Endothelial cell of umbilical vein (primary cell): ENCODE measurements around the gene TNFRSF21. TPM values are rescaled to one million over a fixed set of nuclear protein-coding genes. Genes with fewer than 3 reads are reported as not detected.

ENCODE experiments used
- BruUV-seq: library from RNA; stranded (reverse); fragments of 400-500 nt; replicated peaks from 2 replicates; lab custom pipeline; 2021; lab: Mats Ljungman, UMichigan
- CTCF ChIA-PET: fragments of 300-600, 350-600 bp; sonication (Branson Sonifier 250); formaldehyde crosslinking; loops from one replicate; lab custom pipeline; 2021; ENCODE audit warnings: antibody characterized with exemption, inconsistent platforms; lab: Charles Lee
- POLR2A ChIA-PET: fragments of 300-600, 350-600 bp; sonication (Branson Sonifier 250); formaldehyde crosslinking; loops from one replicate; lab custom pipeline; 2021; ENCODE audit warnings: antibody characterized with exemption, inconsistent platforms; lab: Charles Lee
- DNase-seq: peaks from one replicate; pipeline ENCODE4 v3.0.0-alpha.2; 2011; ENCODE audit warnings: low read depth, low spot score
- FAIRE-seq: peaks from 2 replicates; lab custom pipeline; 2011; peaks lifted over from hg19 to GRCh38; lab: Jason Lieb, UNC
- H2AFZ ChIP-seq: 2 replicates; pipeline ENCODE4 v1.6.0; 2012; ENCODE audit warnings: low read depth, low read length, control low read depth, inconsistent platforms
- H3K27ac ChIP-seq: 2 replicates; pipeline ENCODE4 v1.5.1; 2011; ENCODE audit warnings: low read depth, mild to moderate bottlenecking, control low read depth, low read length, moderate library complexity; ENCODE audit not compliant: insufficient read depth
- H3K27me3 ChIP-seq, 2 experiments: 2 replicates each; pipeline versions ENCODE4 v1.6.0 to v1.6.1; 2011; ENCODE audit warnings: low read length in 2 of 2, mixed read lengths in 1 of 2; ENCODE audit not compliant: control insufficient read depth in 2 of 2, insufficient read depth in 2 of 2
- H3K36me3 ChIP-seq, 2 experiments: 2 replicates in 1 of 2; 3 replicates in 1 of 2; pipeline ENCODE4 v1.5.1; 2011; ENCODE audit warnings: low read length in 2 of 2, mild to moderate bottlenecking in 1 of 2, moderate library complexity in 1 of 2; ENCODE audit not compliant: control insufficient read depth in 2 of 2, insufficient read depth in 2 of 2; ENCODE audit errors: extremely low read depth in 1 of 2
- H3K4me1 ChIP-seq: 3 replicates; pipeline ENCODE4 v1.5.1; 2011; ENCODE audit warnings: mild to moderate bottlenecking, low read length; ENCODE audit not compliant: control insufficient read depth, insufficient read depth; ENCODE audit errors: extremely low read depth
- H3K4me2 ChIP-seq: 2 replicates; pipeline ENCODE4 v1.6.1; 2011; ENCODE audit warnings: low read length, control low read depth, mixed read lengths; ENCODE audit not compliant: insufficient read depth
- H3K4me3 ChIP-seq, 3 experiments: fragments of 200-600 bp in 1 of 3; sonication (generic), shearing (Covaris generic) in 1 of 3; replicated peaks in 1 of 3; 2 replicates each; pipeline ENCODE4 v1.5.1; 2011 to 2016; ENCODE audit warnings: control low read depth in 3 of 3, low read length in 3 of 3, mild to moderate bottlenecking in 2 of 3, inconsistent platforms in 1 of 3, low read depth in 1 of 3, moderate library complexity in 1 of 3; ENCODE audit not compliant: insufficient read depth in 1 of 3
- H3K79me2 ChIP-seq: 2 replicates; pipeline ENCODE4 v1.6.0; 2012; ENCODE audit warnings: low read length, inconsistent platforms; ENCODE audit not compliant: control insufficient read depth, insufficient read depth
- H3K9ac ChIP-seq: replicated peaks from 2 replicates; pipeline ENCODE3; 2011; ENCODE audit warnings: low read length, control low read depth; ENCODE audit not compliant: insufficient read depth; ENCODE audit errors: extremely low read depth
- H3K9me1 ChIP-seq: replicated peaks from 3 replicates; pipeline ENCODE4 v1.6.0; 2011; ENCODE audit warnings: mild to moderate bottlenecking, low read length; ENCODE audit not compliant: control insufficient read depth, insufficient read depth; ENCODE audit errors: extremely low read depth
- H3K9me3 ChIP-seq: replicated peaks from 2 replicates; pipeline ENCODE4 v1.5.1; 2012; ENCODE audit warnings: low read length, inconsistent platforms; ENCODE audit not compliant: control insufficient read depth, insufficient read depth
- H4K20me1 ChIP-seq: replicated peaks from 2 replicates; pipeline ENCODE3; 2011; ENCODE audit warnings: mild to moderate bottlenecking, low read length; ENCODE audit not compliant: control insufficient read depth, insufficient read depth; ENCODE audit errors: extremely low read depth
- EZH2 ChIP-seq: IDR thresholded peaks from 2 replicates; pipeline ENCODE4 v1.6.1; 2012; ENCODE audit warnings: borderline replicate concordance, low read depth, mild to moderate bottlenecking, moderate library complexity, low read length, inconsistent platforms; ENCODE audit not compliant: severe bottlenecking
- FOS ChIP-seq: IDR thresholded peaks from 2 replicates; pipeline ENCODE4 v1.6.1; 2011; ENCODE audit warnings: mild to moderate bottlenecking, low read length, moderate library complexity, borderline replicate concordance; ENCODE audit not compliant: insufficient read depth
- GATA2 ChIP-seq: IDR thresholded peaks from 2 replicates; pipeline ENCODE4 v1.7.0; 2011; ENCODE audit warnings: low read depth, mild to moderate bottlenecking, moderate library complexity, mixed read lengths, low read length; ENCODE audit not compliant: insufficient read length, insufficient read depth
- JUN ChIP-seq: IDR thresholded peaks from 2 replicates; pipeline ENCODE4 v1.6.1; 2011; ENCODE audit warnings: borderline replicate concordance, low read depth; ENCODE audit not compliant: insufficient read length, insufficient read depth
- MYC ChIP-seq: IDR thresholded peaks from one replicate; pipeline ENCODE4 v1.6.1; 2011; ENCODE audit warnings: mild to moderate bottlenecking, low read depth, low read length
- POLR2A ChIP-seq: IDR thresholded peaks from 2 replicates; pipeline ENCODE4 v1.6.1; 2012; ENCODE audit warnings: low read depth, mild to moderate bottlenecking, control low read depth, low read length
- POLR2AphosphoS5 ChIP-seq: IDR thresholded peaks from 2 replicates; pipeline ENCODE4 v1.6.1; 2012; ENCODE audit warnings: low read depth, mild to moderate bottlenecking, control low read depth, low read length, moderate library complexity; ENCODE audit not compliant: insufficient read depth
- dilution Hi-C: fragments of 300-500 bp; cut with MboI; formaldehyde crosslinking; loops from one replicate; pipeline ENCODE4 v1.15.0; 2019; ENCODE audit warnings: low sequenced_read_pairs; ENCODE audit not compliant: extremely low pct_ligation_motif_present
- intact Hi-C: fragments of 100-400 bp; cut with micrococcal nuclease; formaldehyde crosslinking; loops from one replicate; pipeline ENCODE4 v1.10.0; 2022
- polyA plus RNA-seq, 4 experiments: library from polyadenylated mRNA; depleted of rRNA in 3 of 4; stranded (reverse) in 3 of 4; unstranded in 1 of 4; fragments of >200 nt; gene quantifications; 2 replicates each; pipeline versions ENCODE4 v1.2.1 to v1.2.3, GENCODE V29; 2011 to 2012; ENCODE audit warnings: missing spikeins in 1 of 4
- total RNA-seq: library from RNA; stranded (reverse); gene quantifications from 2 replicates; pipeline ENCODE4 v1.2.3, GENCODE V29; 2021
- TF ChIP-seq, protein P1 (sequence below): IDR thresholded peaks from 2 replicates; pipeline ENCODE4 v1.6.1; 2011; ENCODE audit not compliant: insufficient read depth, insufficient read length
- TF ChIP-seq, protein P2 (sequence below), 2 donors: IDR thresholded peaks; 1 replicate in 1 of 2; 2 replicates in 1 of 2; pipeline ENCODE4 v1.5.1; 2011; ENCODE audit warnings: low read length in 2 of 2, mild to moderate bottlenecking in 2 of 2, moderate library complexity in 2 of 2, control low read depth in 1 of 2, inconsistent platforms in 1 of 2, low read depth in 1 of 2; ENCODE audit not compliant: insufficient read depth in 1 of 2; ENCODE audit errors: extremely low read depth in 1 of 2

TNFRSF21 gene
- total and polyA plus RNA-seq, 2 donors (not counting 3 experiments of a cell fraction or from before 2014, with no cell fraction given) = 26.0 to 40.6 TPM

DNA sequence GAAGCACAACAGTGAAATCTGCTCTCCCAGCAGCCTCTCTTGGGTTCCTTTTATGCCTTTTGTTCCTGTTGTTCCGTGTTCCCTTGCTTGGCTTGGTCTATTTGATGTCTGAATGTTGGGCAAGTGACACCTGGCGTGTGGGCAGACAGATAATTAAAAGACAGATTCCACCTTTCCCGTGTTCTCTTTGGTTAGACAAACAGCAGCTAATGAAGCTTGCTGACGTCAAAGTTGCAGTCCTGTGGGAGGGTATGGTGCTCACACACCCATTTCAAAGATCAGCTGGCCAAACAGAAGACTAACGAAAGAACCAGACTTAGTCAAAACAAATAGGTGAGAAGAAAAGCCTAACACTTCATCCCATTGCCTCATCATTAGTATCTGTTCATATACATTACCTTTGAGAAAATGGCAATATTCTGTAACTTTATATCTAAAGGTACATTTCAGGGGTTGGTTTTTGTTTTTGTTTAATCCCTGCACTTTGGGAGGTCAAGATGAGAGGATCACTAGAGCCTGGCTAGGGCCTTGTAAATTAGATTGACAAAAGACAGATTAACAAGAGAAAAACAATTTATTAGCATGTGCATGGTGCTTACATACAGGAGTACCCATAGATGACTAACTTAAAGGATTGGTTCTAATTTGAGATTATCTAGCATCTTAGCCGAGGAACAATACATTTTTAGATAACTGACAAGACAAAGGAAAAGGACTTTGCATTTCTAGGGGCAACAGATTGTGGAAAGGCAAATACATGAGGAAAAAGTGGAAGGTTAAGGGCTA, 48.9 kb upstream of the TNFRSF21 start:
- no peak overlapping the region for H3K9ac ChIP-seq
- CTCF ChIA-PET = no interaction called here
- no peaks in the 10 kb centered on the region for H3K9me3 ChIP-seq
- H3K4me1 ChIP-seq = no peaks in the 10 kb centered on the region
- no peak overlapping the region for H3K27ac ChIP-seq
- no peaks in the 10 kb centered on the region for H4K20me1 ChIP-seq
- dilution Hi-C loops = no loop called here
- TF ChIP-seq GATA2 (no peak), FOS (no peak), POLR2A (no peak), POLR2AphosphoS5 (no peak), JUN (no peak), MYC (no peak), EZH2 (no peak)
- TF ChIP-seq, protein P1, sequence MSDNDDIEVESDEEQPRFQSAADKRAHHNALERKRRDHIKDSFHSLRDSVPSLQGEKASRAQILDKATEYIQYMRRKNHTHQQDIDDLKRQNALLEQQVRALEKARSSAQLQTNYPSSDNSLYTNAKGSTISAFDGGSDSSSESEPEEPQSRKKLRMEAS = no peak
- TF ChIP-seq, protein P2, sequence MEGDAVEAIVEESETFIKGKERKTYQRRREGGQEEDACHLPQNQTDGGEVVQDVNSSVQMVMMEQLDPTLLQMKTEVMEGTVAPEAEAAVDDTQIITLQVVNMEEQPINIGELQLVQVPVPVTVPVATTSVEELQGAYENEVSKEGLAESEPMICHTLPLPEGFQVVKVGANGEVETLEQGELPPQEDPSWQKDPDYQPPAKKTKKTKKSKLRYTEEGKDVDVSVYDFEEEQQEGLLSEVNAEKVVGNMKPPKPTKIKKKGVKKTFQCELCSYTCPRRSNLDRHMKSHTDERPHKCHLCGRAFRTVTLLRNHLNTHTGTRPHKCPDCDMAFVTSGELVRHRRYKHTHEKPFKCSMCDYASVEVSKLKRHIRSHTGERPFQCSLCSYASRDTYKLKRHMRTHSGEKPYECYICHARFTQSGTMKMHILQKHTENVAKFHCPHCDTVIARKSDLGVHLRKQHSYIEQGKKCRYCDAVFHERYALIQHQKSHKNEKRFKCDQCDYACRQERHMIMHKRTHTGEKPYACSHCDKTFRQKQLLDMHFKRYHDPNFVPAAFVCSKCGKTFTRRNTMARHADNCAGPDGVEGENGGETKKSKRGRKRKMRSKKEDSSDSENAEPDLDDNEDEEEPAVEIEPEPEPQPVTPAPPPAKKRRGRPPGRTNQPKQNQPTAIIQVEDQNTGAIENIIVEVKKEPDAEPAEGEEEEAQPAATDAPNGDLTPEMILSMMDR (IDR thresholded peaks at IDR 0.05; ENCODE audit: extremely low read depth in 1 of 2, insufficient read depth in 1 of 2, low read depth in 1 of 2, low read length in 2 of 2) = no peak
- no peak for FAIRE-seq
- POLR2A ChIA-PET = no interaction called here
- H3K9me1 ChIP-seq = no peaks in the 10 kb centered on the region
- no peak for DNase-seq
- no TSS peak for BruUV-seq
- H3K4me2 ChIP-seq = no peak overlapping the region
- peaks cover 0 to 2% of the 10 kb centered on the region in 2 experiments for H3K27me3 ChIP-seq
- H2AFZ ChIP-seq = no peak overlapping the region
- H3K4me3 ChIP-seq = no peak overlapping the region
- no peaks in the 10 kb centered on the region for H3K79me2 ChIP-seq
- intact Hi-C loops = no loop called here
- H3K36me3 ChIP-seq = no peaks in the 10 kb centered on the region
